Nephron progenitor cell (in vitro differentiated cells): ENCODE results near the gene PAQR7.

Source experiments
- DNase-seq: peaks from one replicate; pipeline ENCODE4 v3.0.0; 2021
- H3K27ac Mint-ChIP-seq: 2 replicates; pipeline ENCODE4 v1.8.0; 2021; ENCODE audit warnings: mild to moderate bottlenecking, moderate library complexity, mixed read lengths
- H3K27me3 Mint-ChIP-seq: 2 replicates; pipeline ENCODE4 v1.8.0; 2021; ENCODE audit warnings: mild to moderate bottlenecking, low read depth, mixed read lengths; ENCODE audit not compliant: poor library complexity
- H3K36me3 Mint-ChIP-seq: 2 replicates; pipeline ENCODE4 v1.8.0; 2021; ENCODE audit warnings: low read depth, mixed read lengths
- H3K4me1 Mint-ChIP-seq: 2 replicates; pipeline ENCODE4 v1.8.0; 2021; ENCODE audit warnings: mixed read lengths
- H3K4me3 Mint-ChIP-seq: 2 replicates; pipeline ENCODE4 v1.8.0; 2021; ENCODE audit warnings: mild to moderate bottlenecking, moderate library complexity, mixed read lengths
- H3K9me3 Mint-ChIP-seq: 2 replicates; pipeline ENCODE4 v1.8.0; 2021; ENCODE audit warnings: mild to moderate bottlenecking, moderate library complexity, mixed read lengths
- TF ChIP-seq, protein P1 (sequence below): fragments of 200-600 bp; sonication (generic); IDR thresholded peaks from 2 replicates; pipeline ENCODE4 v1.5.0; 2021; ENCODE audit warnings: antibody characterized with exemption

Gene PAQR7, protein sequence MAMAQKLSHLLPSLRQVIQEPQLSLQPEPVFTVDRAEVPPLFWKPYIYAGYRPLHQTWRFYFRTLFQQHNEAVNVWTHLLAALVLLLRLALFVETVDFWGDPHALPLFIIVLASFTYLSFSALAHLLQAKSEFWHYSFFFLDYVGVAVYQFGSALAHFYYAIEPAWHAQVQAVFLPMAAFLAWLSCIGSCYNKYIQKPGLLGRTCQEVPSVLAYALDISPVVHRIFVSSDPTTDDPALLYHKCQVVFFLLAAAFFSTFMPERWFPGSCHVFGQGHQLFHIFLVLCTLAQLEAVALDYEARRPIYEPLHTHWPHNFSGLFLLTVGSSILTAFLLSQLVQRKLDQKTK

DNA sequence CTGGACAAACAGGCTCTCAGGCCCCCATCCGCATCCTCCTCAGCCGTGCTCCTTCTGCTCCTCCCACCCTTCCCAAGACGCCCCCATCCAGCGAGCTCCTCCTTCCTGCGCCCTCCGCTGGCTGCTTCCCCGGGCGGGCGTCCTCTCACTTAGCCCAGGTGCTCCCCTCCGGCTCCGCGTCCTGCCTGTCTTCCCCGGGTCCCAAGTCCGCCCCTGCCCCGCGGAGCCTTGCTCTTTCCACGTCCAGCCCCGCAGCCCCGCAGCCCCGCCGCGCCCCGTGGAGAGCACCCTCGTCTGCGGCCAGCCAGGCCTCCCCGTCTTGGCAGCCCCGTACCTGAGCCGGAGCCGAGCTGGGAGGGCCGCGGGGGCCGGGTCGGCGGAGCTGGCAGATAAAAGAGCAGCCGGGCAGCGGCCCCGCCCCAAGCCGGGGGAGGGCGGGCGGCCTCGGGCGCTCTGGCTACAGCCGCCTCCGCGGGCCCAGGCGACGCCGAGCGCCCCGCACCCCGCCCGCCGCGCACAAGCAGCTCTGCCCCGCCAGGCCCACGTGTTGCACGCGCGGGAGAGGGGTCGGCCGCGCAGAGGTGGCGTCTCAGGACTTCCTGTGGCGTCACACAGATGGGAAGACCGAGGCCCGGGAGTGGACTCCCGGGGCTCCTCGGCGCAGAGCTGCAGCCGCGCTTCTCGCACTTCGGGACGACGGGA is at the start of gene PAQR7:
Gene PAQR7 (minus strand): TSS at position 555 of the 702 bp plus-strand sequence. CDS start 11,869 bp downstream, outside the sequence.
- TF ChIP-seq, protein P1, sequence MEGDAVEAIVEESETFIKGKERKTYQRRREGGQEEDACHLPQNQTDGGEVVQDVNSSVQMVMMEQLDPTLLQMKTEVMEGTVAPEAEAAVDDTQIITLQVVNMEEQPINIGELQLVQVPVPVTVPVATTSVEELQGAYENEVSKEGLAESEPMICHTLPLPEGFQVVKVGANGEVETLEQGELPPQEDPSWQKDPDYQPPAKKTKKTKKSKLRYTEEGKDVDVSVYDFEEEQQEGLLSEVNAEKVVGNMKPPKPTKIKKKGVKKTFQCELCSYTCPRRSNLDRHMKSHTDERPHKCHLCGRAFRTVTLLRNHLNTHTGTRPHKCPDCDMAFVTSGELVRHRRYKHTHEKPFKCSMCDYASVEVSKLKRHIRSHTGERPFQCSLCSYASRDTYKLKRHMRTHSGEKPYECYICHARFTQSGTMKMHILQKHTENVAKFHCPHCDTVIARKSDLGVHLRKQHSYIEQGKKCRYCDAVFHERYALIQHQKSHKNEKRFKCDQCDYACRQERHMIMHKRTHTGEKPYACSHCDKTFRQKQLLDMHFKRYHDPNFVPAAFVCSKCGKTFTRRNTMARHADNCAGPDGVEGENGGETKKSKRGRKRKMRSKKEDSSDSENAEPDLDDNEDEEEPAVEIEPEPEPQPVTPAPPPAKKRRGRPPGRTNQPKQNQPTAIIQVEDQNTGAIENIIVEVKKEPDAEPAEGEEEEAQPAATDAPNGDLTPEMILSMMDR, result no peak
- DNase-seq, result peak; percentile 83
- peak within 1 kb of the TSS; percentile 86 for H3K27ac Mint-ChIP-seq
- H3K4me1 Mint-ChIP-seq, result peaks cover 52% of the 10 kb centered on the region
- H3K36me3 Mint-ChIP-seq, result no peaks in the 10 kb centered on the region
- peaks cover 15% of the 10 kb centered on the region for H3K27me3 Mint-ChIP-seq
- H3K9me3 Mint-ChIP-seq, result no peaks in the 10 kb centered on the region
- peak within 1 kb of the TSS; percentile 89 for H3K4me3 Mint-ChIP-seq

DNA sequence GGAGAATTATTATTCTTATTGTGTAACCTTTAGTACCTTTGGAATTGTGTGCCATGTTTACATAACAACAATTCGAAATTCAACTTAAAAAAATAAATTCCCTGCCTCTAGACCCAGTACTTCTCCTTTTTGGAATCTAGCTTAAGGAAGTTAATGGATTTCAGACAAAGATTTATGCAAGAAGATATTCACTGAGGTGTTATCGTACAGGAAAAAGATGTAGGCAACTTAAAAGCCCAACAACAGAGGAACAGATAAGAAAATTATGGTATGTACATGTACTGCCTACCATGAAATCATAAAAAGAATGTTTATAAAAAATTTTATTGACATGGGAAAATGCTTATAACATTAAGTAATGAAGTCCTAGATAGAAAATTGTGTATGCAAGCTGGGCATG is 48.9 kb upstream of the PAQR7 start:
- Mint-ChIP-seq H3K4me1 (peaks cover 49% of the 10 kb centered on the region), H3K9me3 (no peaks in the 10 kb centered on the region), H3K27ac (no peak overlapping the region), H3K4me3 (no peak overlapping the region), H3K27me3 (peaks cover 23% of the 10 kb centered on the region), H3K36me3 (no peaks in the 10 kb centered on the region)
- DNase-seq, result no peak
- TF ChIP-seq, protein P1, result no peak

DNA sequence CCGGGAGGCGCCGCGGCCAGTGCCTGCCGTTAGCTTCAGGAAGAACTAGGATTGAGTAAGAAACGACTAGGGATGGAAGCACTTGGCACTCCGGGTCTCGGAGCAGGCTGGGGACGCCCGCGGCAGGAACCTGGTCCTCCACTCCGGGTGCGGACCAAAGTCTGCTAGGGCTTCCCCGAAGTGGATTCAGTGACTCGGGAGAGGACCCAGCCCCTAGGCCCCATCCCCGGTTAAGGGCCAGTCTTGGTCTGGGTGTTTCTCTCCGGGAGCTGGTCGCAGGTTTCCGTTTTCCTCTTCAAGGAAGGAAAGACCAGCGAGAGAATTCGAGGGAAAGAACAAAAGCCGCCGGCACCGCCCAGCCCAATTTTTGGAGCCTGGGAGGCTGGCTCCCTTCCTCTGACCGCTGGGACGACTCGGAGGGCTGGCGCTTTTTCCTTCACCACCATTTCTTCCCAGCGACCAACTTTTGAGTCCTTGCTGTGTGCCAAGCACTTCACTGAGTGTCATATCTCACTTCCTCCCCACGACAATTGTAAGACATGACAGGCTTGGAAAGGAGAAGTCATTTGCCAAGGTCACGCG is 47.6 kb upstream of the PAQR7 start:
- Mint-ChIP-seq H3K4me3 (peak overlapping the region; percentile 76), H3K4me1 (peaks cover 50% of the 10 kb centered on the region), H3K36me3 (no peaks in the 10 kb centered on the region), H3K27ac (no peak overlapping the region), H3K27me3 (peaks cover 23% of the 10 kb centered on the region), H3K9me3 (no peaks in the 10 kb centered on the region)
- TF ChIP-seq, protein P1, result no peak
- DNase-seq, result peak; percentile 52

DNA sequence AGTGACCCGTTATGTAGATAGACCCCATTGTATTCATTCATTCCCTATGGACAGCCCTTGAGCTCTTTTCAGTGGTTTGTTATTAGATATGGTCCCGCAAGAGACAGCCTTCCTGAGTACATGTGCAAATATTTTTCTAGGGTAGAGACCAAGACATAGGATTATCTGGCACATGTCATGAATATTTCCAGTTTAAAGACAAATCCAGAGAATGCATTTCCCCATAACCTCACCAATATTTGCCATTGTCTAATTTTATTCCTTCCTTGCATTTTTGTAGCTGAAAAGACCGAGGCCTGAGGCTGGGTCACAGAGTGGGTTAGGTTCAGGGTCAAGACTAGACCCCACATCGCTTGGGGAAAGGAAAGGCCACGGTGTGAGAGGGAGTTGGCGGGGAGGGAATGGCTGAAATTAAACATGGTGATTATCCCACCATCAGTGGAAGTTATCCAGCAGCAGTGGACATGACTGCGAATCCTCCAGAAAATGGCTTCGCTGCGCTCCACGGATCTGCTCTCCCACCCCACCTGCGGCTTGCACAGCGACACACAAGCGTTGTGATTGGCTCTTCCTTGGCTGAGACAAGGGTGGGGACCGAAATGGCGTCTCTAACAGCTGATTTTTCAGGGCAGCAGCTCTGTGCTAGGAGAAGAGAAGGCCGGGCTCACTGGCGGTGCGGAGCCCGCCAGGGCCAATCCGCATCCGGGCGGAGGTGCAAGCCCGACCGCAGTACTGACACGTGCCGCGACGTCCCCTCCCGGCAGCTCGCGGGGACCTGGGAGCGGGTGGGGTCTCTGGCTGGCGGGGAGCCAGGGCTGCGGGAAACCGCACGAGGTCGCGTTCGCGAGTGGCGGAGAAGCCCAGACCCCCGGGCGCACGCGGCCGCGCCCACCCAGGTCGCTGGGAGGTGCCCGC is 46.8 kb upstream of the PAQR7 start:
- Mint-ChIP-seq H3K4me3 (peak overlapping the region; percentile 85), H3K36me3 (no peaks in the 10 kb centered on the region), H3K27me3 (peaks cover 23% of the 10 kb centered on the region)

DNA sequence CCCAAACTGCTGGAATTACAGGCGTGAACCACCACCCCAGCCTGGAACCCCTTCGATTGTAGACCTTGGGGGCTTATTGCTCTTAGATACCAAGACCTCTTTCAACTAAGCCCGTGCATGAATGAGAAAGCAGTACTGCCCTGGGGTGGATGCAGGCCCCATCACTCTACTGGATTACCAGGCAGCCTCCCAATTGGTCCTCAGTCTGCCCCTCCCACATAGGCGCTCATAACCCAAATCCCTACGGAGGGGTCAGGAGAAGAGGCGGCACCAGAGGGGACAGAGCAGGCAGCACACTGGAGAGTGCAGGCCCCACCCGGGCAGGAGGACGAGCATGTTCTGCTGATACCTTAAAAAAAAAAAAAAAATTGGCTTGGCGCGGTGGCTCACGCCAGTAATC is 43.1 kb upstream of the PAQR7 start:
- peaks cover 40% of the 10 kb centered on the region for H3K4me1 Mint-ChIP-seq
- H3K27ac Mint-ChIP-seq, result no peak overlapping the region
- no peak for DNase-seq
- H3K36me3 Mint-ChIP-seq, result no peaks in the 10 kb centered on the region
- TF ChIP-seq, protein P1, result no peak
- no peaks in the 10 kb centered on the region for H3K9me3 Mint-ChIP-seq
- H3K27me3 Mint-ChIP-seq, result peaks cover 13% of the 10 kb centered on the region
- no peak overlapping the region for H3K4me3 Mint-ChIP-seq

More for the DNA sequence above, 46.8 kb upstream of the PAQR7 start:
- Mint-ChIP-seq H3K9me3 (no peaks in the 10 kb centered on the region), H3K27ac (no peak overlapping the region), H3K4me1 (peaks cover 47% of the 10 kb centered on the region)
- no peak for DNase-seq
- TF ChIP-seq, protein P1, result no peak
